MM.1S (cell line): Measurements from ENCODE around the gene BCAR3.

Source experiments
- EZH2phosphoT487 ChIP-seq: fragments of 300-600 bp; sonication (generic); IDR thresholded peaks from 2 replicates; pipeline ENCODE4 v1.6.1; 2018; ENCODE audit warnings: antibody characterized with exemption, low read length
- TF ChIP-seq, protein P1 (sequence below): fragments of 300-600 bp; sonication (generic); IDR thresholded peaks from 2 replicates; pipeline ENCODE4 v1.5.1; 2016; ENCODE audit warnings: antibody characterized with exemption, low read length, mixed read lengths

DNA sequence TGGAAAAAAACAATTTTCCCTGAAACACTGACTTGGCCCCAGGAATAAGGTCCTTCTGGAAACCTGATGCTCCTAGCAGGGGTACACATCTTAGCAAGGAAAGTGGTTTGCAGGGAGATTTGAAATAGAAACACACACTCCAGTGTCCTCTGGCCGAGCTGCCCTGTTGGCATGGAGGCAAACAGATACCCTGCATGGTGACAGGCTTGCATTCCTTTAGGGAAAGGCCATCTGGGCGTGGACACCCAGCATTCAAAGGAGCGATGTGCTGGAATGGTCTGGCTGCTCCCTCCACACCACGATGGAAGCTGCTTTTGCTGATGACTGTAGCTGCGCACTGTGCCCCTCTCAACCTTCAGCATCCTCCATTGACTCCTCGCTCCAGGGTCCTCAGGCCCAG lies 41.5 kb upstream of the BCAR3 start:
- TF ChIP-seq, protein P1, sequence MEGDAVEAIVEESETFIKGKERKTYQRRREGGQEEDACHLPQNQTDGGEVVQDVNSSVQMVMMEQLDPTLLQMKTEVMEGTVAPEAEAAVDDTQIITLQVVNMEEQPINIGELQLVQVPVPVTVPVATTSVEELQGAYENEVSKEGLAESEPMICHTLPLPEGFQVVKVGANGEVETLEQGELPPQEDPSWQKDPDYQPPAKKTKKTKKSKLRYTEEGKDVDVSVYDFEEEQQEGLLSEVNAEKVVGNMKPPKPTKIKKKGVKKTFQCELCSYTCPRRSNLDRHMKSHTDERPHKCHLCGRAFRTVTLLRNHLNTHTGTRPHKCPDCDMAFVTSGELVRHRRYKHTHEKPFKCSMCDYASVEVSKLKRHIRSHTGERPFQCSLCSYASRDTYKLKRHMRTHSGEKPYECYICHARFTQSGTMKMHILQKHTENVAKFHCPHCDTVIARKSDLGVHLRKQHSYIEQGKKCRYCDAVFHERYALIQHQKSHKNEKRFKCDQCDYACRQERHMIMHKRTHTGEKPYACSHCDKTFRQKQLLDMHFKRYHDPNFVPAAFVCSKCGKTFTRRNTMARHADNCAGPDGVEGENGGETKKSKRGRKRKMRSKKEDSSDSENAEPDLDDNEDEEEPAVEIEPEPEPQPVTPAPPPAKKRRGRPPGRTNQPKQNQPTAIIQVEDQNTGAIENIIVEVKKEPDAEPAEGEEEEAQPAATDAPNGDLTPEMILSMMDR = no peak
- no peak for TF ChIP-seq EZH2phosphoT487
